ENCODE results near the gene PRKCA.

PRKCA gene

GRCh38 chr17:66777689-66778225 is 475.3 kb downstream of the PRKCA start:
- H3K4me3 ChIP-seq (ENCODE audit: control insufficient read depth, low read depth, low read length), result no peak overlapping the region
- no peak for TF ChIP-seq CTCF (conservative IDR thresholded peaks at IDR 0.05; ENCODE audit: control insufficient read depth, insufficient read depth, low read depth, low read length)
- DNase-seq (ENCODE audit: low read depth), result no peak

GRCh38 chr17:66778531-66779236 is 476.3 kb downstream of the PRKCA start:
- TF ChIP-seq CTCF (conservative IDR thresholded peaks at IDR 0.05; ENCODE audit: control insufficient read depth, insufficient read depth, low read depth, low read length), result no peak
- DNase-seq (ENCODE audit: low read depth), result no peak
- no peak overlapping the region for H3K4me3 ChIP-seq (ENCODE audit: control insufficient read depth, low read depth, low read length)

- no peak for DNase-seq (ENCODE audit: low read depth)
- no peak for TF ChIP-seq CTCF (conservative IDR thresholded peaks at IDR 0.05; ENCODE audit: control insufficient read depth, insufficient read depth, low read depth, low read length)
- no peak overlapping the region for H3K4me3 ChIP-seq (ENCODE audit: control insufficient read depth, low read depth, low read length)
Measured at GRCh38 chr17:66779237-66779606, 476.8 kb downstream of the PRKCA start.

- H3K4me3 ChIP-seq (ENCODE audit: control insufficient read depth, low read depth, low read length), result no peak overlapping the region
- no peak for DNase-seq (ENCODE audit: low read depth)
- no peak for TF ChIP-seq CTCF (conservative IDR thresholded peaks at IDR 0.05; ENCODE audit: control insufficient read depth, insufficient read depth, low read depth, low read length)
Measured at GRCh38 chr17:66781135-66781534, 478.7 kb downstream of the PRKCA start.

GRCh38 chr17:66782851-66783250 is 480.4 kb downstream of the PRKCA start:
- DNase-seq (ENCODE audit: low read depth), result no peak
- H3K4me3 ChIP-seq (ENCODE audit: control insufficient read depth, low read depth, low read length), result no peak overlapping the region
- TF ChIP-seq CTCF (conservative IDR thresholded peaks at IDR 0.05; ENCODE audit: control insufficient read depth, insufficient read depth, low read depth, low read length), result no peak

GRCh38 chr17:66783656-66784381 is 481.4 kb downstream of the PRKCA start:
- TF ChIP-seq CTCF (conservative IDR thresholded peaks at IDR 0.05; ENCODE audit: control insufficient read depth, insufficient read depth, low read depth, low read length), result no peak
- no peak for DNase-seq (ENCODE audit: low read depth)
- H3K4me3 ChIP-seq (ENCODE audit: control insufficient read depth, low read depth, low read length), result no peak overlapping the region
